PC-3 (cell line): ENCODE measurements around the gene SPTLC2. TPM values are rescaled to one million over a fixed set of nuclear protein-coding genes. Genes with fewer than 3 reads are reported as not detected.

Source experiments
- ATAC-seq: fragments of 200-7000 bp; cut with Tn5 transposase; 2 replicates; pipeline ENCODE4 v1.9.1; 2020; ENCODE audit warnings: mild to moderate bottlenecking, moderate library complexity
- BruUV-seq: library from RNA; stranded (reverse); fragments of 400-500 nt; replicated peaks from 2 replicates; lab custom pipeline; 2021; lab: Mats Ljungman, UMichigan
- CTCF ChIA-PET: fragments of 300-600 bp; sonication (Branson Sonifier 250); formaldehyde crosslinking; loops from one replicate; lab custom pipeline; 2022; ENCODE audit warnings: antibody characterized with exemption; lab: Charles Lee
- POLR2A ChIA-PET: fragments of 300-600 bp; sonication (Branson Sonifier 250); formaldehyde crosslinking; loops from one replicate; lab custom pipeline; 2022; ENCODE audit warnings: antibody characterized with exemption; ENCODE audit not compliant: unreplicated experiment; lab: Charles Lee
- DNase-seq: peaks from one replicate; pipeline ENCODE4 v3.0.0-alpha.2; 2015
- H2AFZ ChIP-seq: fragments of 300-600 bp; sonication (generic); 2 replicates; pipeline ENCODE4 v1.6.0; 2016; ENCODE audit warnings: antibody characterized with exemption, low read length
- H3F3A ChIP-seq: fragments of 300-600 bp; sonication (generic); one replicate; pipeline ENCODE4 v1.6.0; 2017; ENCODE audit warnings: antibody characterized with exemption, low read length, control low read depth, mild to moderate bottlenecking; ENCODE audit not compliant: unreplicated experiment
- H3K27ac ChIP-seq: fragments of 300-600 bp; sonication (generic); 2 replicates; pipeline ENCODE4 v1.5.1; 2016; ENCODE audit warnings: mild to moderate bottlenecking, low read length
- H3K27me3 ChIP-seq: fragments of 300-600 bp; sonication (generic); 2 replicates; pipeline ENCODE4 v1.6.1; 2016; ENCODE audit warnings: low read length, mixed read lengths
- H3K36me3 ChIP-seq: fragments of 300-600 bp; sonication (generic); 2 replicates; pipeline ENCODE4 v1.6.1; 2016; ENCODE audit warnings: low read depth, mixed run types, low read length, mixed read lengths
- H3K4me1 ChIP-seq: fragments of 300-600 bp; sonication (generic); 2 replicates; pipeline ENCODE4 v1.5.1; 2016; ENCODE audit warnings: low read length; ENCODE audit not compliant: insufficient read depth
- H3K4me2 ChIP-seq: fragments of 300-600 bp; sonication (generic); 2 replicates; pipeline ENCODE4 v1.6.0; 2016; ENCODE audit warnings: low read length
- H3K4me3 ChIP-seq: fragments of 300-600 bp; sonication (generic); 2 replicates; pipeline ENCODE4 v1.5.1; 2016; ENCODE audit warnings: mild to moderate bottlenecking, low read length, mixed read lengths
- H3K79me2 ChIP-seq: fragments of 300-600 bp; sonication (generic); 2 replicates; pipeline ENCODE4 v1.6.1; 2017; ENCODE audit warnings: low read length, mixed read lengths
- H3K9ac ChIP-seq: fragments of 300-600 bp; sonication (generic); 2 replicates; pipeline ENCODE4 v1.6.0; 2016; ENCODE audit warnings: mild to moderate bottlenecking, low read length
- H3K9me2 ChIP-seq: fragments of 300-600 bp; sonication (generic); replicated peaks from 2 replicates; pipeline ENCODE4 v1.6.1; 2016; ENCODE audit warnings: mixed run types, low read length, mixed read lengths
- H3K9me3 ChIP-seq: fragments of 300-600 bp; sonication (generic); 2 replicates; pipeline ENCODE4 v1.6.1; 2016; ENCODE audit warnings: low read length, mixed read lengths
- H4K20me1 ChIP-seq: fragments of 300-600 bp; sonication (generic); 2 replicates; pipeline ENCODE4 v1.6.1; 2016; ENCODE audit warnings: low read length, mixed read lengths
- CTCF ChIP-seq: fragments of 300-600 bp; sonication (generic); conservative IDR thresholded peaks from 2 replicates; pipeline ENCODE4 v1.5.1; 2017; ENCODE audit warnings: antibody characterized with exemption, low read depth, mild to moderate bottlenecking, low read length
- EZH2 ChIP-seq: fragments of 300-600 bp; sonication (generic); IDR thresholded peaks from one replicate; pipeline ENCODE4 v1.6.1; 2017; ENCODE audit warnings: antibody characterized with exemption, mild to moderate bottlenecking, low read length; ENCODE audit not compliant: unreplicated experiment
- EZH2phosphoT487 ChIP-seq: fragments of 300-600 bp; sonication (generic); IDR thresholded peaks from 2 replicates; pipeline ENCODE4 v1.6.1; 2018; ENCODE audit warnings: mild to moderate bottlenecking, antibody characterized with exemption, low read length, borderline replicate concordance
- intact Hi-C: fragments of 100-400 bp; cut with micrococcal nuclease; formaldehyde crosslinking; loops from 2 replicates; pipeline ENCODE4 v1.9.0; 2023
- total RNA-seq: library from RNA; depleted of rRNA; stranded (reverse); fragments of >200 nt; gene quantifications from 2 replicates; pipeline ENCODE4 v1.2.3, GENCODE V29; 2014

SPTLC2 gene
- total RNA-seq, 1 experiment from 2014 or later = 27.6 TPM

- no TSS peak for BruUV-seq
Measured at GRCh38 chr14:77554816-77555599, 61.4 kb downstream of the SPTLC2 start.

GRCh38 chr14:77554207-77554606, 62.2 kb downstream of the SPTLC2 start:
- no peak overlapping the region for H3K4me2 ChIP-seq
- H3K79me2 ChIP-seq = no peaks in the 10 kb centered on the region
- CTCF ChIA-PET = interaction anchor here (0.6 kb wide), 1 partner anchor 153 kb away, joined by 4 read pairs; no protein-coding TSS in a partner anchor
- H3K9ac ChIP-seq = no peak overlapping the region
- no peak overlapping the region for H3K27ac ChIP-seq
- H3K4me3 ChIP-seq = no peak overlapping the region
- DNase-seq (no peak), ATAC-seq (no peak)
- TF ChIP-seq EZH2 (no peak), EZH2phosphoT487 (no peak)
- no peaks in the 10 kb centered on the region for H3F3A ChIP-seq
- H3K9me3 ChIP-seq = no peaks in the 10 kb centered on the region
- peaks cover 59% of the 10 kb centered on the region for H3K36me3 ChIP-seq
- POLR2A ChIA-PET = no interaction called here
- no peaks in the 10 kb centered on the region for H3K9me2 ChIP-seq
- H4K20me1 ChIP-seq = 0 out of 2 replicates have a peak, but pooled peaks cover 3% of the 10 kb centered on the region
- no peaks in the 10 kb centered on the region for H3K27me3 ChIP-seq
- H2AFZ ChIP-seq = no peak overlapping the region
- no peaks in the 10 kb centered on the region for H3K4me1 ChIP-seq
- BruUV-seq = no TSS peak
- intact Hi-C loops = loop anchor here (5.0 to 10.0 kb wide), 2 partner anchors 402 to 679 kb away; no protein-coding TSS in a partner anchor

More at GRCh38 chr14:77554816-77555599, 61.4 kb downstream of the SPTLC2 start:
- DNase-seq (no peak), ATAC-seq (no peak)
- H3K9ac ChIP-seq = no peak overlapping the region
- intact Hi-C loops = loop anchor here (5.0 to 10.0 kb wide), 2 partner anchors 403 to 680 kb away; no protein-coding TSS in a partner anchor
- ChIA-PET CTCF (no interaction called here), POLR2A (no interaction called here)
- no peaks in the 10 kb centered on the region for H3K9me2 ChIP-seq
- H3K4me3 ChIP-seq = no peak overlapping the region
- H3K9me3 ChIP-seq = no peaks in the 10 kb centered on the region
- H3K36me3 ChIP-seq = peaks cover 58% of the 10 kb centered on the region
- no peaks in the 10 kb centered on the region for H3K27me3 ChIP-seq
- no peaks in the 10 kb centered on the region for H3K4me1 ChIP-seq
- no peaks in the 10 kb centered on the region for H3K79me2 ChIP-seq
- H2AFZ ChIP-seq = no peak overlapping the region
- no peaks in the 10 kb centered on the region for H4K20me1 ChIP-seq
- H3K4me2 ChIP-seq = no peak overlapping the region
- no peaks in the 10 kb centered on the region for H3F3A ChIP-seq
- TF ChIP-seq EZH2 (no peak), CTCF (no peak), EZH2phosphoT487 (no peak)
- no peak overlapping the region for H3K27ac ChIP-seq

- intact Hi-C loops = no loop called here
- DNase-seq (no peak), ATAC-seq (no peak)
- 0 out of 2 replicates have a peak, but pooled peaks cover 3% of the 10 kb centered on the region for H4K20me1 ChIP-seq
- TF ChIP-seq EZH2phosphoT487 (no peak), EZH2 (no peak), CTCF (no peak)
- H3K9me3 ChIP-seq = no peaks in the 10 kb centered on the region
- H3K4me2 ChIP-seq = no peak overlapping the region
- no peak overlapping the region for H3K9ac ChIP-seq
- H3K36me3 ChIP-seq = peaks cover 64% of the 10 kb centered on the region
- H3K27ac ChIP-seq = no peak overlapping the region
- H3K9me2 ChIP-seq = no peaks in the 10 kb centered on the region
- ChIA-PET CTCF (no interaction called here), POLR2A (no interaction called here)
- no peak overlapping the region for H2AFZ ChIP-seq
- H3K27me3 ChIP-seq = no peaks in the 10 kb centered on the region
- no peak overlapping the region for H3K4me3 ChIP-seq
- no peaks in the 10 kb centered on the region for H3K4me1 ChIP-seq
- no TSS peak for BruUV-seq
- H3F3A ChIP-seq = no peaks in the 10 kb centered on the region
- no peaks in the 10 kb centered on the region for H3K79me2 ChIP-seq
Measured at GRCh38 chr14:77549451-77549850, 67.0 kb downstream of the SPTLC2 start.
